Measurements from ENCODE around the gene CEP170. TPM values are rescaled to one million over a fixed set of nuclear protein-coding genes. Genes with fewer than 3 reads are reported as not detected.

Gene CEP170
- total RNA-seq, 1 experiment from 2014 or later: 94.7 TPM

DNA sequence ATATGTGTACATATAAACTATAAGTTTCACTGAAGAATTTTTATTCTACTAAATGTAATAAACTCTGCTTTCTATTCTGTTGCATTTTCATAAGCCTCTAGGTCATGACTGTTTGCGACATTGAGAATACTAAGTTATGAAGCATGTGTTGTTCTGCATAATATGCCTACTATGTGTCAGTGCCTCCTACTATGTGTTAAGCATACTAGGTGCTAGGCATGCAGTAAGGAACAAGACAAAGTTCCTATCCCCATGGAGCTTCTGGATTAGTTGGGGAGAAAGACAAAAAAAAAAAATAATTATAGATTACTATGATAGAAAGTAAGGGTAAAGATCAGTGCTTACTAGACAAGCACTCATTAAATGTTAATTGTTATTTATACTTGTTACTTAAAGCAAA lies 2.1 kb upstream of the CEP170 start (continued):
- TF ChIP-seq, protein P1, sequence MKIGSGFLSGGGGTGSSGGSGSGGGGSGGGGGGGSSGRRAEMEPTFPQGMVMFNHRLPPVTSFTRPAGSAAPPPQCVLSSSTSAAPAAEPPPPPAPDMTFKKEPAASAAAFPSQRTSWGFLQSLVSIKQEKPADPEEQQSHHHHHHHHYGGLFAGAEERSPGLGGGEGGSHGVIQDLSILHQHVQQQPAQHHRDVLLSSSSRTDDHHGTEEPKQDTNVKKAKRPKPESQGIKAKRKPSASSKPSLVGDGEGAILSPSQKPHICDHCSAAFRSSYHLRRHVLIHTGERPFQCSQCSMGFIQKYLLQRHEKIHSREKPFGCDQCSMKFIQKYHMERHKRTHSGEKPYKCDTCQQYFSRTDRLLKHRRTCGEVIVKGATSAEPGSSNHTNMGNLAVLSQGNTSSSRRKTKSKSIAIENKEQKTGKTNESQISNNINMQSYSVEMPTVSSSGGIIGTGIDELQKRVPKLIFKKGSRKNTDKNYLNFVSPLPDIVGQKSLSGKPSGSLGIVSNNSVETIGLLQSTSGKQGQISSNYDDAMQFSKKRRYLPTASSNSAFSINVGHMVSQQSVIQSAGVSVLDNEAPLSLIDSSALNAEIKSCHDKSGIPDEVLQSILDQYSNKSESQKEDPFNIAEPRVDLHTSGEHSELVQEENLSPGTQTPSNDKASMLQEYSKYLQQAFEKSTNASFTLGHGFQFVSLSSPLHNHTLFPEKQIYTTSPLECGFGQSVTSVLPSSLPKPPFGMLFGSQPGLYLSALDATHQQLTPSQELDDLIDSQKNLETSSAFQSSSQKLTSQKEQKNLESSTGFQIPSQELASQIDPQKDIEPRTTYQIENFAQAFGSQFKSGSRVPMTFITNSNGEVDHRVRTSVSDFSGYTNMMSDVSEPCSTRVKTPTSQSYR (CRISPR knock-in tag; IDR thresholded peaks at IDR 0.05): no peak
- TF ChIP-seq ZNF423 (CRISPR knock-in tag; IDR thresholded peaks at IDR 0.05) (no peak), ATF1 (CRISPR knock-in tag; IDR thresholded peaks at IDR 0.05) (no peak), OVOL2 (CRISPR knock-in tag; IDR thresholded peaks at IDR 0.05; ENCODE audit: borderline replicate concordance) (no peak), NFE2L1 (CRISPR knock-in tag; IDR thresholded peaks at IDR 0.05) (no peak), SOX15 (CRISPR knock-in tag; IDR thresholded peaks at IDR 0.05) (no peak), ZNF396 (CRISPR knock-in tag; IDR thresholded peaks at IDR 0.05; ENCODE audit: borderline replicate concordance) (no peak), RORB (CRISPR knock-in tag; IDR thresholded peaks at IDR 0.05) (no peak), PREB (CRISPR knock-in tag; IDR thresholded peaks at IDR 0.05; ENCODE audit: borderline replicate concordance) (no peak)

GRCh38 chr1:243256590-243256989 lies 1.5 kb upstream of the CEP170 start:
- no peak for DNase-seq (ENCODE audit: low spot score)
- no peaks in the 10 kb centered on the region for H3K27me3 Mint-ChIP-seq (ENCODE audit: low read depth)
- TF ChIP-seq STAT6 (CRISPR knock-in tag; conservative IDR thresholded peaks at IDR 0.05; ENCODE audit: low read depth) (no peak), SP1 (CRISPR knock-in tag; conservative IDR thresholded peaks at IDR 0.05) (no peak), ZNF317 (CRISPR knock-in tag; IDR thresholded peaks at IDR 0.05; ENCODE audit: borderline replicate concordance, low read depth) (no peak), E2F5 (CRISPR knock-in tag; IDR thresholded peaks at IDR 0.05) (no peak), ZNF219 (CRISPR knock-in tag; IDR thresholded peaks at IDR 0.05; ENCODE audit: borderline replicate concordance) (no peak), TEAD4 (CRISPR knock-in tag; IDR thresholded peaks at IDR 0.05) (no peak), MXD4 (CRISPR knock-in tag; IDR thresholded peaks at IDR 0.05; ENCODE audit: borderline replicate concordance) (no peak)
- TF ChIP-seq, protein P2, sequence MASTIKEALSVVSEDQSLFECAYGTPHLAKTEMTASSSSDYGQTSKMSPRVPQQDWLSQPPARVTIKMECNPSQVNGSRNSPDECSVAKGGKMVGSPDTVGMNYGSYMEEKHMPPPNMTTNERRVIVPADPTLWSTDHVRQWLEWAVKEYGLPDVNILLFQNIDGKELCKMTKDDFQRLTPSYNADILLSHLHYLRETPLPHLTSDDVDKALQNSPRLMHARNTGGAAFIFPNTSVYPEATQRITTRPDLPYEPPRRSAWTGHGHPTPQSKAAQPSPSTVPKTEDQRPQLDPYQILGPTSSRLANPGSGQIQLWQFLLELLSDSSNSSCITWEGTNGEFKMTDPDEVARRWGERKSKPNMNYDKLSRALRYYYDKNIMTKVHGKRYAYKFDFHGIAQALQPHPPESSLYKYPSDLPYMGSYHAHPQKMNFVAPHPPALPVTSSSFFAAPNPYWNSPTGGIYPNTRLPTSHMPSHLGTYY (CRISPR knock-in tag; IDR thresholded peaks at IDR 0.05): no peak
- CTCF ChIA-PET: interaction anchor here (1.3 kb wide), 1 partner anchor 17 kb away, joined by 3 read pairs; no protein-coding TSS in a partner anchor
- no peak overlapping the region for H3K27ac Mint-ChIP-seq
- POLR2A ChIA-PET: no interaction called here
- no peak for ATAC-seq
- no peaks in the 10 kb centered on the region for H3K9me3 Mint-ChIP-seq
- peaks cover 23% of the 10 kb centered on the region for H3K4me1 Mint-ChIP-seq
- H3K36me3 Mint-ChIP-seq: no peaks in the 10 kb centered on the region
- H3K4me3 Mint-ChIP-seq: peak overlapping the region; percentile 87

Measured in WTC11 (cell line).